ENCODE data around the gene CFLAR. TPM values are rescaled to one million over a fixed set of nuclear protein-coding genes. Genes with fewer than 3 reads are reported as not detected.

CFLAR gene
- total RNA-seq, 2 donors from 2014 or later: 90.1 to 126 TPM

GRCh38 chr2:201118961-201119854 lies 3.2 kb downstream of the CFLAR start:
- Histone ChIP-seq H3K4me3 (peak overlapping the region; percentile 93), H3K9me3 (no peaks in the 10 kb centered on the region), H3K36me3 (no peaks in the 10 kb centered on the region), H3K9ac (ENCODE audit: low read depth in 2 of 2, low read length in 2 of 2) (peak overlapping the region; percentile 95 to 99), H3K27ac (peak overlapping the region; percentile 100), H3K27me3 (no peaks in the 10 kb centered on the region), H3K4me1 (no peaks in the 10 kb centered on the region)
- intact Hi-C loops (cut with DNase I): loop anchor here (5.0 kb wide), 2 partner anchors 33 to 47 kb away; partner anchors contain the start of genes HYCC2 and NDUFB3
- no peak for DNase-seq
- no peak for TF ChIP-seq CTCF (IDR thresholded peaks at IDR 0.05)

GRCh38 chr2:201122276-201122675 lies 6.3 kb downstream of the CFLAR start:
- Histone ChIP-seq H3K9me3 (no peaks in the 10 kb centered on the region), H3K9ac (ENCODE audit: low read depth in 2 of 2, low read length in 2 of 2) (no peak overlapping the region), H3K4me1 (peaks cover 24% of the 10 kb centered on the region), H3K27ac (peak overlapping the region; percentile 92), H3K36me3 (no peaks in the 10 kb centered on the region), H3K4me3 (no peak overlapping the region), H3K27me3 (no peaks in the 10 kb centered on the region)
- TF ChIP-seq CTCF (IDR thresholded peaks at IDR 0.05): no peak
- no peak for DNase-seq
- intact Hi-C loops (cut with DNase I): no loop called here

GRCh38 chr2:201126308-201127151 lies 10.6 kb downstream of the CFLAR start:
- no peaks in the 10 kb centered on the region for H3K9me3 ChIP-seq
- no peak overlapping the region for H3K4me3 ChIP-seq
- no peaks in the 10 kb centered on the region for H3K27me3 ChIP-seq
- TF ChIP-seq CTCF (IDR thresholded peaks at IDR 0.05): no peak
- H3K4me1 ChIP-seq: peaks cover 42% of the 10 kb centered on the region
- H3K36me3 ChIP-seq: no peaks in the 10 kb centered on the region
- no peak for DNase-seq
- peak overlapping the region; percentile 48 to 84 for H3K9ac ChIP-seq (ENCODE audit: low read depth in 2 of 2, low read length in 2 of 2)
- peak overlapping the region; percentile 92 for H3K27ac ChIP-seq
- intact Hi-C loops (cut with DNase I): no loop called here

GRCh38 chr2:201127152-201127511 lies 11.2 kb downstream of the CFLAR start:
- peak; percentile 58 for DNase-seq
- Histone ChIP-seq H3K36me3 (no peaks in the 10 kb centered on the region), H3K9me3 (no peaks in the 10 kb centered on the region), H3K27ac (peak overlapping the region; percentile 92), H3K4me1 (peaks cover 42% of the 10 kb centered on the region), H3K4me3 (no peak overlapping the region), H3K9ac (ENCODE audit: low read depth in 2 of 2, low read length in 2 of 2) (peak overlapping the region; percentile 48 to 84), H3K27me3 (no peaks in the 10 kb centered on the region)
- intact Hi-C loops (cut with DNase I): no loop called here
- no peak for TF ChIP-seq CTCF (IDR thresholded peaks at IDR 0.05)

- Histone ChIP-seq H3K9me3 (no peaks in the 10 kb centered on the region), H3K4me1 (peaks cover 42% of the 10 kb centered on the region), H3K4me3 (no peak overlapping the region), H3K9ac (ENCODE audit: low read depth in 2 of 2, low read length in 2 of 2) (peak overlapping the region; percentile 48 to 84), H3K36me3 (no peaks in the 10 kb centered on the region), H3K27me3 (no peaks in the 10 kb centered on the region), H3K27ac (peak overlapping the region; percentile 92)
- intact Hi-C loops (cut with DNase I): no loop called here
- no peak for DNase-seq
- no peak for TF ChIP-seq CTCF (IDR thresholded peaks at IDR 0.05)
Measured at GRCh38 chr2:201127570-201127969, 11.6 kb downstream of the CFLAR start.

Measured in colonic mucosa (tissue), 4 donors.